Measurements from ENCODE around the gene LYPD6B.

DNA sequence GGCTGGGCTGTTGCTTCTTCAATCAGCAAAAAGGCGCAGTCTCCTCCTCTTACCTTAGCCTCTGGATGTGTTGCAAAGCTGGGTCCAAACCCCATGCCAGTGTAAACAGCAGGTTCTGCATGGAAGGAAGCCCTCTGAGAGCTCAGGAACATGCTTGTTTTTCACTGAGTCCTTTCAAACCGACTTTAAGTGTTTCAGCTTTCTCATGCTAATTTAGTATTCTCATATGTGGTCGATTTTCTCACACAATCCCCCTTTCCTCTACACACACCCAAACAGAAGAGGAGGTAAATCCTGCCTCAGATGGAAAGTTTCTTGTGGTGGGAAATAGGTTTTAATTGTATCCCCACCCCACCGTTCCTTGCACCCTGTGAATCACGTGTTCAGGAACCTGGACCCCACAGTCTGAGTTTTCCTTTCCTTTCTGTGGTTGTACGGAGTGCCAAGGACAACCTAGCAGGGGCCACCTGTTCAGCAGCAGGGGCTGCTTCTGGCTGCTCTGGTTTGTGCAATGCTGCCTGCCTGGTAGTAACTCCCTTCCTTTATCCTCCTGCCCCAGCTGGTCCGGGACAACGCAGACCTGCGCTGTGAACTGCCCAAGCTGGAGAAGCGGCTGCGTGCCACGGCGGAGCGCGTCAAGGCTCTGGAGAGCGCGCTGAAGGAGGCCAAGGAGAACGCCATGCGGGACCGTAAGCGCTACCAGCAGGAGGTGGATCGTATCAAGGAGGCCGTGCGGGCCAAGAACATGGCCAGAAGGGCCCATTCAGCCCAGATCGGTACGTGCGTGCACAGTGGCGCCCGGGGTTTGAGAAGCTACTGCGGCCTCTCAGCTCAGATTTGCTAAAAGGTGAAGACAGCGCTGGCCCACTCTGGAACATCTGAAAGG lies 28.7 kb upstream of the LYPD6B start:
- TF ChIP-seq, protein P1, sequence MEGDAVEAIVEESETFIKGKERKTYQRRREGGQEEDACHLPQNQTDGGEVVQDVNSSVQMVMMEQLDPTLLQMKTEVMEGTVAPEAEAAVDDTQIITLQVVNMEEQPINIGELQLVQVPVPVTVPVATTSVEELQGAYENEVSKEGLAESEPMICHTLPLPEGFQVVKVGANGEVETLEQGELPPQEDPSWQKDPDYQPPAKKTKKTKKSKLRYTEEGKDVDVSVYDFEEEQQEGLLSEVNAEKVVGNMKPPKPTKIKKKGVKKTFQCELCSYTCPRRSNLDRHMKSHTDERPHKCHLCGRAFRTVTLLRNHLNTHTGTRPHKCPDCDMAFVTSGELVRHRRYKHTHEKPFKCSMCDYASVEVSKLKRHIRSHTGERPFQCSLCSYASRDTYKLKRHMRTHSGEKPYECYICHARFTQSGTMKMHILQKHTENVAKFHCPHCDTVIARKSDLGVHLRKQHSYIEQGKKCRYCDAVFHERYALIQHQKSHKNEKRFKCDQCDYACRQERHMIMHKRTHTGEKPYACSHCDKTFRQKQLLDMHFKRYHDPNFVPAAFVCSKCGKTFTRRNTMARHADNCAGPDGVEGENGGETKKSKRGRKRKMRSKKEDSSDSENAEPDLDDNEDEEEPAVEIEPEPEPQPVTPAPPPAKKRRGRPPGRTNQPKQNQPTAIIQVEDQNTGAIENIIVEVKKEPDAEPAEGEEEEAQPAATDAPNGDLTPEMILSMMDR (IDR thresholded peaks at IDR 0.05) = no peak
- no peak for TF ChIP-seq EZH2 (IDR thresholded peaks at IDR 0.05; ENCODE audit: borderline replicate concordance, insufficient read depth, low read depth, low read length, poor library complexity, severe bottlenecking)

All from B cell (primary cell).